ENCODE results near the gene CD81.

The CD81 gene

GRCh38 chr11:2393941-2394817 is 17.1 kb downstream of the CD81 start:
- no peak overlapping the region for H3K27ac ChIP-seq (ENCODE audit: poor library complexity, severe bottlenecking)
- no peak for ATAC-seq (ENCODE audit: low read depth)
- peaks cover 12% of the 10 kb centered on the region for H3K4me1 ChIP-seq (ENCODE audit: insufficient read depth, poor library complexity, severe bottlenecking)
- DNase-seq (ENCODE audit: low spot score), result no peak
- no peaks in the 10 kb centered on the region for H3K9me3 ChIP-seq (ENCODE audit: severe bottlenecking)
- no peak overlapping the region for H3K4me3 ChIP-seq (ENCODE audit: severe bottlenecking)
- H3K27me3 ChIP-seq (ENCODE audit: insufficient read depth, poor library complexity, severe bottlenecking), result no peaks in the 10 kb centered on the region
- no peak for TF ChIP-seq CTCF (IDR thresholded peaks at IDR 0.05; ENCODE audit: poor library complexity, severe bottlenecking)
- peaks cover 53% of the 10 kb centered on the region for H3K36me3 ChIP-seq (ENCODE audit: low read depth)

- no peaks in the 10 kb centered on the region for H3K9me3 ChIP-seq (ENCODE audit: severe bottlenecking)
- no peak overlapping the region for H3K27ac ChIP-seq (ENCODE audit: poor library complexity, severe bottlenecking)
- no peaks in the 10 kb centered on the region for H3K27me3 ChIP-seq (ENCODE audit: insufficient read depth, poor library complexity, severe bottlenecking)
- ATAC-seq (ENCODE audit: low read depth) (no peak), DNase-seq (ENCODE audit: low spot score) (no peak)
- TF ChIP-seq CTCF (IDR thresholded peaks at IDR 0.05; ENCODE audit: poor library complexity, severe bottlenecking), result no peak
- no peak overlapping the region for H3K4me3 ChIP-seq (ENCODE audit: severe bottlenecking)
- peaks cover 8% of the 10 kb centered on the region for H3K4me1 ChIP-seq (ENCODE audit: insufficient read depth, poor library complexity, severe bottlenecking)
- H3K36me3 ChIP-seq (ENCODE audit: low read depth), result peaks cover 53% of the 10 kb centered on the region
Measured at GRCh38 chr11:2394818-2395105, 17.7 kb downstream of the CD81 start.

GRCh38 chr11:2395211-2395730 is 18.2 kb downstream of the CD81 start:
- Histone ChIP-seq H3K4me3 (ENCODE audit: severe bottlenecking) (no peak overlapping the region), H3K27ac (ENCODE audit: poor library complexity, severe bottlenecking) (no peak overlapping the region), H3K27me3 (ENCODE audit: insufficient read depth, poor library complexity, severe bottlenecking) (no peaks in the 10 kb centered on the region), H3K36me3 (ENCODE audit: low read depth) (peaks cover 53% of the 10 kb centered on the region), H3K9me3 (ENCODE audit: severe bottlenecking) (no peaks in the 10 kb centered on the region), H3K4me1 (ENCODE audit: insufficient read depth, poor library complexity, severe bottlenecking) (peaks cover 3% of the 10 kb centered on the region)
- TF ChIP-seq CTCF (IDR thresholded peaks at IDR 0.05; ENCODE audit: poor library complexity, severe bottlenecking), result no peak
- no peak for DNase-seq (ENCODE audit: low spot score)
- no peak for ATAC-seq (ENCODE audit: low read depth)

- ATAC-seq (ENCODE audit: low read depth) (no peak), DNase-seq (ENCODE audit: low spot score) (no peak)
- peaks cover 53% of the 10 kb centered on the region for H3K36me3 ChIP-seq (ENCODE audit: low read depth)
- no peak overlapping the region for H3K27ac ChIP-seq (ENCODE audit: poor library complexity, severe bottlenecking)
- H3K27me3 ChIP-seq (ENCODE audit: insufficient read depth, poor library complexity, severe bottlenecking), result no peaks in the 10 kb centered on the region
- H3K4me3 ChIP-seq (ENCODE audit: severe bottlenecking), result no peak overlapping the region
- H3K4me1 ChIP-seq (ENCODE audit: insufficient read depth, poor library complexity, severe bottlenecking), result no peaks in the 10 kb centered on the region
- H3K9me3 ChIP-seq (ENCODE audit: severe bottlenecking), result no peaks in the 10 kb centered on the region
- no peak for TF ChIP-seq CTCF (IDR thresholded peaks at IDR 0.05; ENCODE audit: poor library complexity, severe bottlenecking)
Measured at GRCh38 chr11:2395856-2396255, 18.7 kb downstream of the CD81 start.

- no peak for TF ChIP-seq CTCF (IDR thresholded peaks at IDR 0.05; ENCODE audit: poor library complexity, severe bottlenecking)
- Histone ChIP-seq H3K4me3 (ENCODE audit: severe bottlenecking) (no peak overlapping the region), H3K9me3 (ENCODE audit: severe bottlenecking) (no peaks in the 10 kb centered on the region), H3K36me3 (ENCODE audit: low read depth) (peaks cover 49% of the 10 kb centered on the region), H3K27me3 (ENCODE audit: insufficient read depth, poor library complexity, severe bottlenecking) (no peaks in the 10 kb centered on the region), H3K27ac (ENCODE audit: poor library complexity, severe bottlenecking) (no peak overlapping the region), H3K4me1 (ENCODE audit: insufficient read depth, poor library complexity, severe bottlenecking) (no peaks in the 10 kb centered on the region)
- no peak for DNase-seq (ENCODE audit: low spot score)
- ATAC-seq (ENCODE audit: low read depth), result no peak
Measured at GRCh38 chr11:2396471-2396870, 19.4 kb downstream of the CD81 start.

Data from RWPE2 (cell line).